Bronchial epithelial cell (primary cell): ENCODE results near the gene ADD1. TPM values are rescaled to one million over a fixed set of nuclear protein-coding genes. Genes with fewer than 3 reads are reported as not detected.
A peak's percentile ranks its signal among the peaks of the same experiment; 100 is the strongest.
"Not testable (repeated sequence)": the region's sequence is repeated elsewhere in the genome, so short reads cannot be mapped to it uniquely, and the experiment has no call there.

Experiments
- DNase-seq: peaks from one replicate; pipeline ENCODE4 v3.0.0-alpha.2; 2010; ENCODE audit warnings: low read depth
- FAIRE-seq: peaks from 2 replicates; lab custom pipeline; 2011; peaks lifted over from hg19 to GRCh38; lab: Jason Lieb, UNC
- H3K27me3 ChIP-seq: 2 replicates; pipeline ENCODE4 v1.5.1; 2011; ENCODE audit warnings: low read length; ENCODE audit not compliant: control insufficient read depth, insufficient read depth
- H3K36me3 ChIP-seq: 2 replicates; pipeline ENCODE4 v1.5.1; 2011; ENCODE audit warnings: low read length; ENCODE audit not compliant: control insufficient read depth, insufficient read depth
- H3K4me3 ChIP-seq: 2 replicates; pipeline ENCODE4 v1.5.1; 2011; ENCODE audit warnings: mild to moderate bottlenecking, low read depth, low read length, control low read depth
- total RNA-seq: library from RNA; depleted of rRNA; stranded (reverse); fragments of >200 nt; gene quantifications from 2 replicates; pipeline ENCODE4 v1.2.1, GENCODE V29; 2014
- TF ChIP-seq, protein P1 (sequence below): IDR thresholded peaks from 2 replicates; pipeline ENCODE4 v1.5.1; 2011; ENCODE audit warnings: mild to moderate bottlenecking, moderate library complexity, low read length, control low read depth, inconsistent platforms; ENCODE audit not compliant: insufficient read depth, severe bottlenecking

The ADD1 gene
- total RNA-seq, 1 donor from 2014 or later, result 71.9 TPM

GRCh38 chr4:2958446-2958845 lies 114.8 kb downstream of the ADD1 start:
- peaks cover 31% of the 10 kb centered on the region for H3K36me3 ChIP-seq

GRCh38 chr4:2960450-2960849 lies 116.8 kb downstream of the ADD1 start:
- DNase-seq, H3K27me3 ChIP-seq, H3K4me3 ChIP-seq, FAIRE-seq: not testable (repeated sequence)
- H3K36me3 ChIP-seq, result peaks cover 19% of the 10 kb centered on the region

More at GRCh38 chr4:2958446-2958845, 114.8 kb downstream of the ADD1 start:
- Histone ChIP-seq H3K27me3 (no peaks in the 10 kb centered on the region), H3K4me3 (no peak overlapping the region)
- FAIRE-seq (no peak), DNase-seq (peak; percentile 41)
- TF ChIP-seq, protein P1, sequence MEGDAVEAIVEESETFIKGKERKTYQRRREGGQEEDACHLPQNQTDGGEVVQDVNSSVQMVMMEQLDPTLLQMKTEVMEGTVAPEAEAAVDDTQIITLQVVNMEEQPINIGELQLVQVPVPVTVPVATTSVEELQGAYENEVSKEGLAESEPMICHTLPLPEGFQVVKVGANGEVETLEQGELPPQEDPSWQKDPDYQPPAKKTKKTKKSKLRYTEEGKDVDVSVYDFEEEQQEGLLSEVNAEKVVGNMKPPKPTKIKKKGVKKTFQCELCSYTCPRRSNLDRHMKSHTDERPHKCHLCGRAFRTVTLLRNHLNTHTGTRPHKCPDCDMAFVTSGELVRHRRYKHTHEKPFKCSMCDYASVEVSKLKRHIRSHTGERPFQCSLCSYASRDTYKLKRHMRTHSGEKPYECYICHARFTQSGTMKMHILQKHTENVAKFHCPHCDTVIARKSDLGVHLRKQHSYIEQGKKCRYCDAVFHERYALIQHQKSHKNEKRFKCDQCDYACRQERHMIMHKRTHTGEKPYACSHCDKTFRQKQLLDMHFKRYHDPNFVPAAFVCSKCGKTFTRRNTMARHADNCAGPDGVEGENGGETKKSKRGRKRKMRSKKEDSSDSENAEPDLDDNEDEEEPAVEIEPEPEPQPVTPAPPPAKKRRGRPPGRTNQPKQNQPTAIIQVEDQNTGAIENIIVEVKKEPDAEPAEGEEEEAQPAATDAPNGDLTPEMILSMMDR, result no peak

DNA sequence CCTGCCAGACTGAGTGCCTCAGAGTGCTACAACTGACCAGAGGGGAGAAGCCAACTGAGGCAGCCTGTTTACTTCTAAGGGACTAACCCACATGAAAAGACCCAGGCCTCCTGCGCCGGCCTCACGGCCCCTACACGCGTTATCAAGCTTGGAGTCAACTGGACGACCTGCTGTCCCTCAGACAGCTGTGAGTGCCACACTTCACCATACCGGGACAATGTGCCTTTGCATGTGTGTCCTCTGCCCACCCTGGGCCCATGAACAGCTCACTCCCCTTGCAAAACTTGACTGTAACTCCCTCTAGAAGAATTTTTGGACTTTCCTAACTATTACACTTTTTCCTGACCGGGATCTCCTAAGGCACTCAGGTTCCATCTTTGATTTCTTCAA lies 117.8 kb downstream of the ADD1 start:
- Histone ChIP-seq H3K36me3 (peaks cover 12% of the 10 kb centered on the region), H3K27me3 (no peaks in the 10 kb centered on the region), H3K4me3 (peak overlapping the region; percentile 96)
- TF ChIP-seq, protein P1, result no peak
- DNase-seq, result no peak
- FAIRE-seq, result no peak

DNA sequence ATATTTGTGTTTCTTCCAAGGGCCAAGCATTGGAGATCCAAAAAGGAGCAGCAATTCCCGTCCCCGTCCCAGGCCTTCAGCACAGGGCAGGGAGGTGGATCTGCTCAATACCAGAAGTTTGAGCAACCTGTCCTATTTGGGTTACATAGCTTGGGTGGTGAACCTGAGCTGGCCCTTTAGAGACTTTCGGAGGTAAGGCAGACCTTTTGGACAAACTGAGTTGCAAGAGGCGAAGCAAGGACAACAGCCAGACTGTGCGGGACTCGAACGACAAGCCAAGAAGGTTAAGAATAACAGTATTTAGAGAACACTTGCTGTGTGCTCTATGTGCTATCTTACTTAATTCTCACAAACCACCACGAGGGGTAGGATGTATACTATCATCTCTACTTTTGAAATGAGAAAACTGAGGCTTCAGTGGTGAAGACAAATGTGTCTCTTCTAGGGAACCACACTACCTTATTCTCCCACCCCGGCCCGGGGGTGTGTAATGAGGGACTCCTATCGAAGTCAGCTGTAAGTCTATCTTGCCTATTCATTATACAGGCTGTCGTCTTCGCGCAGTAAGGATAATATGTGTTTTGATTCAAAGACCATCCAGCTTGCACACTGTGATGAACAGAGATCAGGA lies 118.3 kb downstream of the ADD1 start:
- FAIRE-seq (no peak), DNase-seq (no peak)
- TF ChIP-seq, protein P1, result no peak

DNA sequence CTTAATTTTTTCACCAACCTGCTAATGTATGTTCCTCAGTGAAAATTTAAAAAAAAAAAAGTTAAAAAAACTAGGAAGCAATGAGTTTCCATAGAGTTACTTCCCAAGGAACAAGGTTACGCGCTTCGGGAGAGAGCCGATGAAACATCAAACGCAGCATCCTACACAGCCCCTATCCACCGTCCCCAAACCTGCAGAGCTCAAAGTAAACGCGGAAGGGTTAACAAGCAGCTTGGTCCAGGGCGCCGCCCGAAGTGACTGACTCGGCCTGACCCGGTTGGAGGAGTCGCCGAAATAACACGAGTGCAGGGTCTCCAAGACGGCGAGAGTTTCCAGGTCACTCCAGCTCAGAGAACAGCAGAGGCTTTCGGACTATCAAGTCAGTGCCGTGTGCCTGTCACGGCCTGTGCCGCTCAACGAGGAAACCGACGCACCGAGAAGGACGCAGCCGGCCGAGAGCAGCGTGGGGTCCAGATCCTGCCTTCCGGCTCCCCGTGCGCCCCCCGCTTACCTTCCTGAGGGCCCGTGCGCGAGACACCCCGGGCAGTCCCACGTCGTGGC lies 119.0 kb downstream of the ADD1 start:
- Histone ChIP-seq H3K27me3 (no peaks in the 10 kb centered on the region), H3K4me3 (peak overlapping the region; percentile 96), H3K36me3 (peaks cover 5% of the 10 kb centered on the region)
- FAIRE-seq (no peak), DNase-seq (no peak)
- TF ChIP-seq, protein P1, result no peak

More for the DNA sequence above, 118.3 kb downstream of the ADD1 start:
- Histone ChIP-seq H3K27me3 (no peaks in the 10 kb centered on the region), H3K4me3 (peak overlapping the region; percentile 96), H3K36me3 (peaks cover 9% of the 10 kb centered on the region)

DNA sequence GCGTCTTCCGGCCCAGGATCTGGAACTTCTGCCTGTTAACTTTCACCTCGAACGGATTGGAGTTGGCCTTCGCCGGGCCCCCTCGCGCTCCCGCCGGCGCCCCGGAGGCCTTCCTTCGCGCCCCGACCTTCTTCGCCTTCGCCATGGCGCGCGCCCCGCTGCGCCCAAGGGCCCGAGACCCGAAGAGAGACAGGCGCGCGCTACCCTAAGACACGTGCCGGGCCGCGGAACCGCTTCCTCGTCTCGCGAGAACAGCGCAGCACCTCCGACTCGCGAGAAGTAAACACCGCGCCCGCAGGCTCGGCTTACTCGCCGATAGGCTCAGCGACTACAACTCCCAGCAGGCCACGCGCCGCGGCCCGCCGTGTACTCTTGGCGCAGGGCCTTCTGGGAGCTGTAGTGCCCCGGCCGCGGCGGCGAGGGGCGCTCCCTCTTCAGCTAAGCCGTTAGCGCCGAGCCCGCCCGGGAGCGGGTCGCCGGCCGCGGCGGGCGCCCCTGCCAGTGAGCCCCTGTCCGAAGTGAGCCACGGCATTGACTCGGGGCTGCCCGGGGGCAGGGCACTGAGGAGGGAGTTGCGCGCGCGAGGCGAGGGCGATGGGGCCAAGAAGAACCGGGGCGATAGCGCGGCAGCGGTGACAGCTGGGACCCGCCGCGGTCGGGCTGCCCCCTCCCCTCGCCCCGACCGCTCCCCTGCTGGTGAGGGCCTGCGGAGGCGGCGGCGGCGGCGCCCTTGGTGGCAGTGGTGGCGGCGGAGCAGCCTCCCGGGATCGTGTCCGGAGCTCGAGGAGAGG lies 119.7 kb downstream of the ADD1 start, which contains the start of the genes GRK4 and NOP14:
GRK4 (plus strand) TSS at position 397 of the 791 bp plus-strand sequence. CDS start 500 bp downstream, outside the sequence.
NOP14 (minus strand) TSS at position 232 of the 791 bp plus-strand sequence; CDS start at position 145, 87 bp downstream.
- Histone ChIP-seq H3K4me3 (peak within 1 kb of the TSS; percentile 96), H3K36me3 (no peaks in the 10 kb centered on the region), H3K27me3 (no peaks in the 10 kb centered on the region)
- DNase-seq (peak; percentile 91), FAIRE-seq (no peak)
- TF ChIP-seq, protein P1, result peak; percentile 36
